GM19395 (cell line): ENCODE results near the gene RSRC1.
"Not testable (repeated sequence)": the region's sequence is repeated elsewhere in the genome, so short reads cannot be mapped to it uniquely, and the experiment has no call there.

Experiments used
- ATAC-seq: cut with Tn5 transposase; IDR thresholded peaks from one replicate; pipeline ENCODE4 v1.9.1; 2021; ENCODE audit warnings: mild to moderate bottlenecking, moderate library complexity; ENCODE audit not compliant: unreplicated experiment

RSRC1 gene, protein sequence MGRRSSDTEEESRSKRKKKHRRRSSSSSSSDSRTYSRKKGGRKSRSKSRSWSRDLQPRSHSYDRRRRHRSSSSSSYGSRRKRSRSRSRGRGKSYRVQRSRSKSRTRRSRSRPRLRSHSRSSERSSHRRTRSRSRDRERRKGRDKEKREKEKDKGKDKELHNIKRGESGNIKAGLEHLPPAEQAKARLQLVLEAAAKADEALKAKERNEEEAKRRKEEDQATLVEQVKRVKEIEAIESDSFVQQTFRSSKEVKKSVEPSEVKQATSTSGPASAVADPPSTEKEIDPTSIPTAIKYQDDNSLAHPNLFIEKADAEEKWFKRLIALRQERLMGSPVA

GRCh38 chr3:158109804-158110657, at the start of gene RSRC1:
TSS of gene RSRC1 (plus strand) at chr3:158110089. CDS start at chr3:158122105, 12,016 bp downstream.
- peak; percentile 85 for ATAC-seq

GRCh38 chr3:158065574-158065973, 44.3 kb upstream of the RSRC1 start:
- not testable (repeated sequence) for ATAC-seq

DNA sequence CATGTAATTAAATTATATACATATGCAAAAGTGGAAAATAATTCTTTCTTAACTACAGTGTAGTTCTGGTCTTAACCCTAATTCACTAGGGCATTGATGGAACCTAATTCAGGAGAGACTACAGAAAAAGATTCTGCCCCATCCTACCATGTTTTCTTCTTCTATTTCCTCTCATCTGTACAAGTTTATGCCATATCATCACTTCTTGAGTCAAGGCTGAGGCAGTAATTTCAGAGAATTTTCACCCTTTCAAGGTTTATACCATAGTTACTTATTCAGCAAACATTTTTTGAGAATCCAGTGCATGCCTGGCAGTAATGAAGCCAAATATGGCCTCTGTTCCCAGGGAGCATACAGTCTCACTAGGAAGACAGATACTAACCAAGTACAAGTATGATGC, 37.1 kb upstream of the RSRC1 start:
- no peak for ATAC-seq

DNA sequence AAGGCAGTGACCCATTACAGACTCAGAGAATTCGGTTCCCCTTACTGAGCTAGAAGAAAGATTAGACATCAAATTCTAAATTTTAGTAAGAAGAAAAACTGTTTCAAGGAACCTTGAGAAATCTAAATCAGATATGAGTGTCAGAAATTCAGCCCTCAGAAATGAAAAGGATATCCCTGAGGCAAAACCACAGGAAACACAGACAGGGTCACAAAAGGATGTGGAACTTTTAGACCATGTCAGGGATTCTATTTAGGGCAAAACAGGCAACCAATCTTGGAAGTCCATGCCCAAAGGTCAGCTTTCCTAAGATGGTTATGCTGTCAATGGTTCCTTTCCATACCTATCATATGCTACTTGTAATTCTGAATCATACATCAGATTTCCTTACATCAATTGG, 35.3 kb upstream of the RSRC1 start:
- no peak for ATAC-seq

DNA sequence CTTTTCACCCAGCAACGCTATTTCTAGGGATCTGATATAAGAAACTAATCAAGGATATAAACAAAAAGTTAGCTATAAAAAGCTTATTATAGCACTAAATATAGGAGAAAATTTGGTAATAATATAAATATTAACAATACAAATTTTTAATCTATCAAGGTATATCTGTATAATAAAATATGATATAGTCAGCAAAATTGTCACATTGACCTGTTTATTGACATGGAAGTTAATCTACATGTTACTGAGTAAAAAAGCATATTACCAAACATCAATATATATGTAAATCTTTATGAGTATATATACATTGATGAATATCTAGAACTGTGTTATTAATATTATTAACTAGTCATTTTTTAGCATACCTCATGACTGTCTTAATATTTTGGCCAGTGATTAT, 30.3 kb upstream of the RSRC1 start:
- no peak for ATAC-seq

DNA sequence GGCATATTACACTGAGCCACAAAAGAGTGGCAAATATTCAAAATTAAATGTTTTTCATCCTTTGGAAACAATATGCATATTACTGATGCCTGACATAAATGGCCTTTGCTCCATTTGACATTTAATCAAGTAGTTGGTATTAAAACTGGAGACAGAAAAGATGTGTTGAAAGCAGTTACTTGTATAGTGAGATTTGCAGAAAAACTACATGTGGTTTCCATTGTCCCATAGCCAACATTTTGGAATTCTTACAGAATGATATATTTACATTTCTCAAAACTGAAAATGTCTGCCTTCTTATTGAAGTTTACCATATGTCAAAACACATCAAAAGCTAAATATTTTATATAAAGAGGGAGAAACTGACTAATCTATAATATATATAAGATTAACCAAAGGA, 25.2 kb upstream of the RSRC1 start:
- ATAC-seq = no peak

DNA sequence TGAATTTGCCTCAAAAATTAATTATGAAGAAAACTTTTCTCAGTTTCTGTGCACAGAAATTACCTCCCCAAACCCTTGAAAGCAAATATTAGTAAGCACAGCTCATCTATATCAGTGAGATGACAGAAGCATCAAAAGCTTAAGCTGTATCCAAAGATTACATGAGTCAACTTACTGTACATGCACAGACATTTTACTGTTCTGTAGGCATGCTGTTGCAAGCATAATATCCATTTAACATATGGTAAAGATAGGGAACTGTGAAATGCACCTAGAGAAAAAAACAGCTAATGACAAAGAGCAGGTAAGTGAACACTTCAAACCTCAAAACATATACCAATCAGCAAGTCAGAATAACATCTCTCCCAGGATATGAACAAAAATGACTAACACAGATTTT, 24.5 kb upstream of the RSRC1 start:
- no peak for ATAC-seq

GRCh38 chr3:158085931-158086330, 24.0 kb upstream of the RSRC1 start:
- ATAC-seq = no peak

- no peak for ATAC-seq
Observed at GRCh38 chr3:158086361-158086760, 23.5 kb upstream of the RSRC1 start.

GRCh38 chr3:158086776-158087175, 23.1 kb upstream of the RSRC1 start:
- no peak for ATAC-seq

DNA sequence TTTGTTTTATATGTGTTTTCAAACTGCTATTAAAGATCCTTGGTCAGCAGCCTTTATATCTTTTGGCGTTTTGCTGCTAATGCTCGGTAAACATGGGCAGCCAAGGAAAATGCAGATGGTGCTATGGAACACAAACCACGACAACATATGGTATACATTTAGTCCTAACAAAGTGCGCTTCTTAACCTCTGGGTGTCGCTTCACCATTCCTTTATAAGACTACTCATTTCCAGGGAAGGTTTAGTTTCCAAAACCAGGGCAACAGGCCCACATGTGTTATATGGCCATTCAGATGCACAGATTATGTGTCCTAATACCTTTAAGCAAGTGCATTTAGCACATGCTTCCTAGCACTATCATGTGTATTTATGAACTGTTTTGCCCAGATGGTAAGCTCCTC, 18.4 kb upstream of the RSRC1 start:
- no peak for ATAC-seq

DNA sequence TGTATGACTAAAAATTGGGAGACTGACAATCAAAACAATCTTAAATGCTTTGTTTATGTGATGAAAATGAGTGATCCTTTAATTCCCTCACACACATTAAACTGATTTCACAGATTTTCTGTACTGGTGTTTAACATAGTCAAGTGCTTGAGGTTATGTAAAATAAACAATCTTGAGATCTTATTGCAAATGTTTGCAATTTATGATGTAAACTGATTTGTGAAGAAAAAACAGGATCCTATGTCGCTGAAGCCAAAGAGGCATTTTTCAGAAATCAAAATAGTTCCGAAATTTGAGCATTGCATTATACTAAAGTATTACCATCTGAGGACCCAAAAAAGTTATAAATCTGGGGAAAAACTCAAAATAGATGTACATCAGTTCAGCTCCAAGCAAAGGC, 16.4 kb upstream of the RSRC1 start:
- ATAC-seq = no peak

DNA sequence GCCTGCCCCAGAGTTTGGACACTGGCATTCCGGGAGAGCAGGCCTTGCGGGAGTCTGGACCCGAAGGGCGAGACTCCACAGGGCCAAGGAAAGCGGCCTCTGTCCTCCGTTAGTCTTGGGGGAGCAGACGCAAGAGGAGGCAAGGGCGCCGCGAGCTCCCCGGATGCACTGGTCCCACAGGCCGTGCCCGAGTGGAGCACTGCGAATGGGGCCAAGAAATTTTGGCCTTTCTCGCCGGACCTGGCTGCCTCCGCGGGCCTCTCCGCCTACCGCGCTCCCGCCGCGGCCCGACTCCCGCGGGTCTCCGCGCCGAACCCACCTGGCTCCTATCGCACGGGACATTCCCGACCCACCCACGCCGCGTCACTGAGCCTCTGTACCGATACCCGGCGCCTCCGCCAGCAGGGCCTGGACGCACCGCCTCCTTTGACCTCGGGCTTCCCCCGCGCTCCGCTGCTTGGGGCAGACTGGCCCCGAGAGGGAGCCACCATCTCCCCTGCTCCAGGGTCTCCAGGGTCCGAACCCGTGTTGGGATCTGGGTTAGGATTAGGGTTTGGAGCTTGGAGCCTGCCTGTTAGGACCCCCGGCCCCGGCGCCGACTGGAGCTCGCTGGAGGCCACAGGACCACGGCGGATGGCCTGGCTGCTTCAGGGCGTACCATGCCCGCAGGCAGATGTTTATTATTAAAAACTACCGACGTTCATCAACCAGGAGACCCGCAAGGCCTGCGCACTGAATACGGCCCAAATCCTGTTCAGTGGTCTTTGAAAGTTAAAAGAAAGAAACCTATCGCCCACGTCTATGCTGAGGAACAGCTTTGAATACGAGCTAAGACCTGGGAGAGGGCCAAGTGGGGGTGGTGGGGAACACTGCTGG, 15.4 kb upstream of the RSRC1 start:
- peak; percentile 43 for ATAC-seq

DNA sequence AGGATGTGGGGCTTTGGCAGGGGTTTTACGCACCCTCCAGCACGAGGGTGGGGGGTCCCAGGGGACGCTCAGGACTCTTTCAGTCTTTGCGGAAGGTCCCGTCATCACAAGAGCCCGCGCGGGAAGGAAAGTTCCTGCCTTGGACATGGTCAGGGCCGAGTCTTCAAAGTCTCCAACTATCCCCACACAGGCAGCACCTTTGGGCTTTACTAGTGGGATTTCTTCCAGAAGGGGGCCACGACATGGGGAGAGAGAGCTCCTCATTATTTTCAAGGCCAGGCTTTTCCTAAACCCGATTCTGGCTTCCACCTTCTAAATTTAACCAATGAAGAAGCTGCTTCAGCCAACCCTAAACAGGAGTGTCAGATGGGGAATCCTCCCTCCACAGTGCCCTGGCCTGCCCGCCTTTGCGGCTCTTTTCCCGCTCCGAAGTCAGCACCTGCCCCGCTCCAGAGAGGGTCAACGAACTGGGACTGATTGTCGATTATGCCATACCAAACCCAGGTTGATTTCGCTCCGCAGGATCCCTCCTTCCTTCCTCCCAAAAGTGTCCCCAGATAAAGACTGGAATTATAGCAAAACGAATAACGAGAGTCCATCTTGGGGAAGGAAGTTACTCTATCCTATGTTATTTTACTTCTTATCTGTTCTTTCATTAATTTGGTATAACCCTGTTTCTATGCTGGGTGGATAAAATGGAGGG, 14.6 kb upstream of the RSRC1 start:
- peak; percentile 5 for ATAC-seq

- ATAC-seq = no peak
Observed at GRCh38 chr3:158095814-158096704, 13.8 kb upstream of the RSRC1 start.

GRCh38 chr3:158097081-158097592, 12.8 kb upstream of the RSRC1 start:
- ATAC-seq = no peak

DNA sequence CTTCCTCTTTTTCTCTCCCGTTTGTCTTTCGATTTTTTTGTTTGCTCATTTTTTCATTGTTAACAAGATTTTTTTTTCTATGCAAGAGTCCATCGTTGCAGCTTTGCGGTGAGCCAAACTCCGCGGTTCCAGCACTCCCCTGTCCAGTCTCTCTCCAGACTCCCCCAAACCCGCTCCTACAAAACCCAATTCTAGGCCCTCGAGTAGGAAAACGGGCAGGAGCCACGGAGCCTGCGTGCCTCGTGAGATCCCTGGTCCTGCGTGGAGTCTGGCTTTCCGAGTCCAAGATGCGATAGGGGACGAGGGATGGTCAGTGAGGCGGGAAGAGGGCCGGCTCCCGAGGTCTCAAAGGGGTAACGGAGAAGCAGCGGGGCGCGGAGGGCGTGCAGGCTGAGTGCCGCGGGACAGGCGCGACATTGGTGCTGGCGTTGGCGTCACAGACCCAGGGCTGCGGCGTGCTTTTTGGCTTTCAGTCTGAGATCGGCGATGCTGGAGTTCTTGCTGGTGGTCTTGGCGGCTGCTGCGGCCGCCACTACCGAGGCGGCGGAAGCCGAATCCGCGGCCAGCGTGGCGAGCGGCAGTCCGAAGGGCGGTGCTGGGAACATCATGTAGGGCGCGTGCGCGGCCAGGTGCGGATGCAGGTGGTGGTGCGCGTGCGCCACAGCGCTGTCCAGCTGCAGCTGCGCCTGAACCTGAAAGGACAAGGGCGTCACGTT, 12.1 kb upstream of the RSRC1 start:
- ATAC-seq = peak; percentile 87

- no peak for ATAC-seq
Observed at GRCh38 chr3:158098309-158098639, 11.6 kb upstream of the RSRC1 start.
